SK-N-SH (cell line): ENCODE data around the gene CCDC14.

Experiments used
- CTCF ChIP-seq: fragments of 200-600 bp; sonication (generic); IDR thresholded peaks from 2 replicates; pipeline ENCODE4 v1.6.1; 2017; ENCODE audit warnings: antibody characterized with exemption, mild to moderate bottlenecking, moderate library complexity
- EZH2phosphoT487 ChIP-seq: fragments of 200-600 bp; sonication (generic); IDR thresholded peaks from 2 replicates; pipeline ENCODE4 v1.6.1; 2017; ENCODE audit warnings: low read depth, mixed run types, mild to moderate bottlenecking, antibody characterized with exemption, moderate library complexity, borderline replicate concordance
- MAX ChIP-seq: IDR thresholded peaks from 2 replicates; pipeline ENCODE4 v1.4.0; 2012; ENCODE audit warnings: low read depth
- MXI1 ChIP-seq: IDR thresholded peaks from 2 replicates; pipeline ENCODE4 v1.6.1; 2012; ENCODE audit warnings: mild to moderate bottlenecking, low read depth, low read length, improper control_type of control experiment
- TAF1 ChIP-seq: IDR thresholded peaks from 2 replicates; pipeline ENCODE4 v1.6.1; 2012; ENCODE audit warnings: low read depth, mild to moderate bottlenecking, low read length, moderate library complexity, borderline replicate concordance

GRCh38 chr3:123961508-123961856, 453 bp upstream of the CCDC14 start:
- TF ChIP-seq MAX = no peak
- no peak for TF ChIP-seq CTCF
- TF ChIP-seq TAF1 = no peak
- TF ChIP-seq MXI1 = no peak
- no peak for TF ChIP-seq EZH2phosphoT487
